ENCODE measurements around the gene PRKCE. TPM values are rescaled to one million over a fixed set of nuclear protein-coding genes. Genes with fewer than 3 reads are reported as not detected.

The PRKCE gene
- total and polyA plus RNA-seq, 3 donors from 2014 or later: 27.4 to 35.8 (median 33.1) TPM

GRCh38 chr2:45871541-45871940, 220.1 kb downstream of the PRKCE start:
- Histone ChIP-seq H3K36me3 (ENCODE audit: low read depth, missing control alignments) (no peaks in the 10 kb centered on the region), H3K27me3 (no peaks in the 10 kb centered on the region), H3K9me3 (no peaks in the 10 kb centered on the region), H3K4me3 (no peak overlapping the region), H3K4me1 (peaks cover 9% of the 10 kb centered on the region), H3K27ac (no peak overlapping the region)
- intact Hi-C loops (cut with DNase I; ENCODE audit: low total_unique reads): no loop called here
- no peak for TF ChIP-seq POLR2A (IDR thresholded peaks at IDR 0.05)
- TF ChIP-seq, protein P1, sequence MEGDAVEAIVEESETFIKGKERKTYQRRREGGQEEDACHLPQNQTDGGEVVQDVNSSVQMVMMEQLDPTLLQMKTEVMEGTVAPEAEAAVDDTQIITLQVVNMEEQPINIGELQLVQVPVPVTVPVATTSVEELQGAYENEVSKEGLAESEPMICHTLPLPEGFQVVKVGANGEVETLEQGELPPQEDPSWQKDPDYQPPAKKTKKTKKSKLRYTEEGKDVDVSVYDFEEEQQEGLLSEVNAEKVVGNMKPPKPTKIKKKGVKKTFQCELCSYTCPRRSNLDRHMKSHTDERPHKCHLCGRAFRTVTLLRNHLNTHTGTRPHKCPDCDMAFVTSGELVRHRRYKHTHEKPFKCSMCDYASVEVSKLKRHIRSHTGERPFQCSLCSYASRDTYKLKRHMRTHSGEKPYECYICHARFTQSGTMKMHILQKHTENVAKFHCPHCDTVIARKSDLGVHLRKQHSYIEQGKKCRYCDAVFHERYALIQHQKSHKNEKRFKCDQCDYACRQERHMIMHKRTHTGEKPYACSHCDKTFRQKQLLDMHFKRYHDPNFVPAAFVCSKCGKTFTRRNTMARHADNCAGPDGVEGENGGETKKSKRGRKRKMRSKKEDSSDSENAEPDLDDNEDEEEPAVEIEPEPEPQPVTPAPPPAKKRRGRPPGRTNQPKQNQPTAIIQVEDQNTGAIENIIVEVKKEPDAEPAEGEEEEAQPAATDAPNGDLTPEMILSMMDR (IDR thresholded peaks at IDR 0.05): no peak
- DNase-seq: no peak
- 74 to 85% methylated on average over 4 of the region's 4 CpGs for WGBS, 2 donors

- TF ChIP-seq, protein P1 (IDR thresholded peaks at IDR 0.05): no peak
- TF ChIP-seq POLR2A (IDR thresholded peaks at IDR 0.05): no peak
- Histone ChIP-seq H3K27me3 (no peaks in the 10 kb centered on the region), H3K9me3 (no peaks in the 10 kb centered on the region), H3K4me1 (peaks cover 9% of the 10 kb centered on the region), H3K36me3 (ENCODE audit: low read depth, missing control alignments) (no peaks in the 10 kb centered on the region), H3K27ac (peak overlapping the region in 1 of 2 donors; percentile 2), H3K4me3 (no peak overlapping the region)
- intact Hi-C loops (cut with DNase I; ENCODE audit: low total_unique reads): no loop called here
- 63 to 86% methylated on average over 5 of the region's 5 CpGs for WGBS, 2 donors
- peak; percentile 83 for DNase-seq
Observed at GRCh38 chr2:45872211-45872610, 220.7 kb downstream of the PRKCE start.

DNA sequence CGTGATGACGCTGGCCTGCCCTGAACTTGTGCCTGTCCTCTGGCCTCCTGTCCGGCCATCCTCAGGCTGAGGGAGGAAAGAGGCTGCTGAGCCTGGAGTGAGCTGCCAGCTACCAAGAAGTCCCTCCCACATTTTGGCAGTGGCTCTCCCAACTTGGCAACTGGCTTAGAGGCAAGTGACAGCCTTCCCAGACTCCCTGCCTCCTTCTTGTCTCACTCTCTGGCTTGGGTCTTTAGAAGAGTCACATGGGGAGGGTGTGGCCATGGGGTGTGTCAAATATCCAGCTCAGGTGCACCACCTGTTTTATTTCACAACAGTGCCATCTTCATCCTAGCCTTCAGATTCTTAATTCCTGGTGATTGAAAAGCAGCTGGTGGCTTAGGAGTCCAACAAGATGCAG, 222.9 kb downstream of the PRKCE start:
- 34 to 55% methylated on average over 3 of the region's 3 CpGs for WGBS, 2 donors
- Histone ChIP-seq H3K36me3 (ENCODE audit: low read depth, missing control alignments) (no peaks in the 10 kb centered on the region), H3K27me3 (no peaks in the 10 kb centered on the region), H3K4me1 (peaks cover 9% of the 10 kb centered on the region), H3K4me3 (no peak overlapping the region), H3K9me3 (no peaks in the 10 kb centered on the region), H3K27ac (peak overlapping the region in 1 of 2 donors; percentile 39)
- intact Hi-C loops (cut with DNase I; ENCODE audit: low total_unique reads): no loop called here
- TF ChIP-seq, protein P1 (IDR thresholded peaks at IDR 0.05): no peak
- TF ChIP-seq POLR2A (IDR thresholded peaks at IDR 0.05): no peak
- peak; percentile 78 for DNase-seq

- TF ChIP-seq, protein P1 (IDR thresholded peaks at IDR 0.05): no peak
- TF ChIP-seq POLR2A (IDR thresholded peaks at IDR 0.05): no peak
- WGBS, 2 donors: 94% methylated on average over 2 of the region's 2 CpGs
- Histone ChIP-seq H3K9me3 (no peaks in the 10 kb centered on the region), H3K4me3 (no peak overlapping the region), H3K27ac (no peak overlapping the region), H3K36me3 (ENCODE audit: low read depth, missing control alignments) (no peaks in the 10 kb centered on the region), H3K27me3 (no peaks in the 10 kb centered on the region), H3K4me1 (peaks cover 4% of the 10 kb centered on the region)
- no peak for DNase-seq
- intact Hi-C loops (cut with DNase I; ENCODE audit: low total_unique reads): no loop called here
Observed at GRCh38 chr2:45876611-45877010, 225.1 kb downstream of the PRKCE start.

DNA sequence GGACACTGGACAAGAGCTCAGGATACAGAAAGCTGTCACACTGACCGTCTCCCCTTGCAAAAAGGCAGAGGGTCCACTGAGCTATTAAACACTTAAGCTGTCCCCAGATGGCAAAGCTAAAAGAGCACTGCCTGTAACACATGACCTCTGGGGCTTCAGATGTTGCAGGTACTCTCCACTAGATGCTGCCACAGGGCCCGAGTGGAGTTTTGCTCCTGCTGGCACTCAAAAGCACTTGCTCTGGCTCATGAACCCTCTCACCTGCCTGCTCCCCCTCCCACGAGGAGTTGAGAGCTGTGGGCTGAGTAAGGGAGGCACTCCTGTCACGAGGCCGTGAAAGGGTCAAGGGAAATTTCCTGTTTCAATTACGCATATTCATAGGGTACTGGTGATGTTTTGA, 227.9 kb downstream of the PRKCE start:
- H3K4me1 ChIP-seq: peaks cover 12% of the 10 kb centered on the region
- no peaks in the 10 kb centered on the region for H3K9me3 ChIP-seq
- no peak for TF ChIP-seq POLR2A (IDR thresholded peaks at IDR 0.05)
- TF ChIP-seq, protein P1 (IDR thresholded peaks at IDR 0.05): no peak
- H3K36me3 ChIP-seq (ENCODE audit: low read depth, missing control alignments): no peaks in the 10 kb centered on the region
- 90 to 100% methylated on average over 5 to 6 of the region's 6 CpGs for WGBS, 2 donors
- H3K27me3 ChIP-seq: no peaks in the 10 kb centered on the region
- no peak for DNase-seq
- intact Hi-C loops (cut with DNase I; ENCODE audit: low total_unique reads): no loop called here
- H3K27ac ChIP-seq: no peak overlapping the region
- H3K4me3 ChIP-seq: no peak overlapping the region
